Measurements from ENCODE around the gene CPS1.

CPS1 gene

GRCh38 chr2:210544007-210544590, 12.3 kb upstream of the CPS1 start:
- no peak overlapping the region for H3K4me3 ChIP-seq (ENCODE audit: low read depth, low read length)
- ChIA-PET CTCF (interaction anchor here (1.8 kb wide), 1 partner anchor 41 kb away, joined by 5 read pairs; no protein-coding TSS in a partner anchor), POLR2A (no interaction called here)
- no peak for TF ChIP-seq ZFP69B (tag by site-specific recombination; IDR thresholded peaks at IDR 0.05)
- TF ChIP-seq ZNF639 (tag by site-specific recombination; IDR thresholded peaks at IDR 0.05), result no peak
- no peak for TF ChIP-seq ZNF354C (tag by site-specific recombination; IDR thresholded peaks at IDR 0.05; ENCODE audit: borderline replicate concordance, low read depth)
- no peak for TF ChIP-seq ZNF658 (tag by site-specific recombination; IDR thresholded peaks at IDR 0.05)
- TF ChIP-seq ZBTB17 (tag by site-specific recombination; IDR thresholded peaks at IDR 0.05), result no peak
- no peak for TF ChIP-seq REPIN1 (tag by site-specific recombination; IDR thresholded peaks at IDR 0.05; ENCODE audit: low read depth)
- no peak for TF ChIP-seq ZNF280D (tag by site-specific recombination; IDR thresholded peaks at IDR 0.05)
- no peak for TF ChIP-seq ZNF121 (tag by site-specific recombination; IDR thresholded peaks at IDR 0.05)
- no peaks in the 10 kb centered on the region for H3K36me3 ChIP-seq (ENCODE audit: control insufficient read depth in 2 of 2, insufficient read depth in 1 of 2, low read length in 2 of 2)
- no peaks in the 10 kb centered on the region for H3K9me3 ChIP-seq (ENCODE audit: control insufficient read depth, insufficient read depth, low read depth, low read length)
- H3K4me1 ChIP-seq (ENCODE audit: control insufficient read depth, insufficient read depth, low read length), result no peaks in the 10 kb centered on the region
- no peak overlapping the region for H3K27ac ChIP-seq (ENCODE audit: extremely low read depth, low read depth, low read length)

DNA sequence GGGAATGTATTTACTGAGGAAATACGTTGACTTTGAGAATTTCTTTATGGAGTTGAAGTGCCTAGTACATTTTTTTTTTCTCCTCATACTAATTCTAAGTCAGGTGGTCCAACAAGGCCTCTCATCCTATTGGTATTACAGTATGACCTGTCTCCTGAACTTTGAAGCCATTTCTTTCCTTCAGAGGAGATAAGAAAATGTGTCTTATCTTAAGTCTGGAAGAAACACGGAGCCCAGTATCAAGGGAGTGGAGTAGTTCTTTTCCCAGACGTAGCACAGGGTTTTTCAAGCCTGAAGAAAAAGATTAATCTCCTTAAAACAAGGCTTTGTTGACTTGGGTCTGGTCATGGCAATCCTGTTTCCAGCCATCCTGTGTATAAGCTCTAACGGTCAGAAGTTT, 11.6 kb upstream of the CPS1 start:
- no peaks in the 10 kb centered on the region for H3K36me3 ChIP-seq (ENCODE audit: control insufficient read depth in 2 of 2, insufficient read depth in 1 of 2, low read length in 2 of 2)
- CTCF ChIA-PET, result interaction anchor here (1.8 kb wide), 1 partner anchor 42 kb away, joined by 5 read pairs; no protein-coding TSS in a partner anchor
- TF ChIP-seq, protein P1, sequence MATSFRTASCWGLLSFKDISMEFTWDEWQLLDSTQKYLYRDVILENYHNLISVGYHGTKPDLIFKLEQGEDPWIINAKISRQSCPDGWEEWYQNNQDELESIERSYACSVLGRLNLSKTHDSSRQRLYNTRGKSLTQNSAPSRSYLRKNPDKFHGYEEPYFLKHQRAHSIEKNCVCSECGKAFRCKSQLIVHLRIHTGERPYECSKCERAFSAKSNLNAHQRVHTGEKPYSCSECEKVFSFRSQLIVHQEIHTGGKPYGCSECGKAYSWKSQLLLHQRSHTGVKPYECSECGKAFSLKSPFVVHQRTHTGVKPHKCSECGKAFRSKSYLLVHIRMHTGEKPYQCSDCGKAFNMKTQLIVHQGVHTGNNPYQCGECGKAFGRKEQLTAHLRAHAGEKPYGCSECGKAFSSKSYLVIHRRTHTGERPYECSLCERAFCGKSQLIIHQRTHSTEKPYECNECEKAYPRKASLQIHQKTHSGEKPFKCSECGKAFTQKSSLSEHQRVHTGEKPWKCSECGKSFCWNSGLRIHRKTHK (tag by site-specific recombination; IDR thresholded peaks at IDR 0.05), result no peak
- no peak for TF ChIP-seq ZEB2 (tag by site-specific recombination; IDR thresholded peaks at IDR 0.05)
- TF ChIP-seq ZNF548 (tag by site-specific recombination; IDR thresholded peaks at IDR 0.05), result no peak
- no peak for TF ChIP-seq ZSCAN23 (tag by site-specific recombination; IDR thresholded peaks at IDR 0.05)
- TF ChIP-seq ZNF660 (tag by site-specific recombination; IDR thresholded peaks at IDR 0.05), result no peak
- TF ChIP-seq, protein P2, sequence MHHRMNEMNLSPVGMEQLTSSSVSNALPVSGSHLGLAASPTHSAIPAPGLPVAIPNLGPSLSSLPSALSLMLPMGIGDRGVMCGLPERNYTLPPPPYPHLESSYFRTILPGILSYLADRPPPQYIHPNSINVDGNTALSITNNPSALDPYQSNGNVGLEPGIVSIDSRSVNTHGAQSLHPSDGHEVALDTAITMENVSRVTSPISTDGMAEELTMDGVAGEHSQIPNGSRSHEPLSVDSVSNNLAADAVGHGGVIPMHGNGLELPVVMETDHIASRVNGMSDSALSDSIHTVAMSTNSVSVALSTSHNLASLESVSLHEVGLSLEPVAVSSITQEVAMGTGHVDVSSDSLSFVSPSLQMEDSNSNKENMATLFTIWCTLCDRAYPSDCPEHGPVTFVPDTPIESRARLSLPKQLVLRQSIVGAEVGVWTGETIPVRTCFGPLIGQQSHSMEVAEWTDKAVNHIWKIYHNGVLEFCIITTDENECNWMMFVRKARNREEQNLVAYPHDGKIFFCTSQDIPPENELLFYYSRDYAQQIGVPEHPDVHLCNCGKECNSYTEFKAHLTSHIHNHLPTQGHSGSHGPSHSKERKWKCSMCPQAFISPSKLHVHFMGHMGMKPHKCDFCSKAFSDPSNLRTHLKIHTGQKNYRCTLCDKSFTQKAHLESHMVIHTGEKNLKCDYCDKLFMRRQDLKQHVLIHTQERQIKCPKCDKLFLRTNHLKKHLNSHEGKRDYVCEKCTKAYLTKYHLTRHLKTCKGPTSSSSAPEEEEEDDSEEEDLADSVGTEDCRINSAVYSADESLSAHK (tag by site-specific recombination; IDR thresholded peaks at IDR 0.05), result no peak
- TF ChIP-seq ZNF114 (tag by site-specific recombination; IDR thresholded peaks at IDR 0.05), result no peak
- no peak for TF ChIP-seq ZNF623 (tag by site-specific recombination; IDR thresholded peaks at IDR 0.05)
- no peak overlapping the region for H3K27ac ChIP-seq (ENCODE audit: extremely low read depth, low read depth, low read length)
- no peak overlapping the region for H3K4me3 ChIP-seq (ENCODE audit: low read depth, low read length)
- H3K9me3 ChIP-seq (ENCODE audit: control insufficient read depth, insufficient read depth, low read depth, low read length), result no peaks in the 10 kb centered on the region
- no peaks in the 10 kb centered on the region for H3K4me1 ChIP-seq (ENCODE audit: control insufficient read depth, insufficient read depth, low read length)
- POLR2A ChIA-PET, result no interaction called here
